Effector CD4-positive, alpha-beta T cell (primary cell): ENCODE measurements around the gene DPYSL3.
"Not testable (repeated sequence)": the region's sequence is repeated elsewhere in the genome, so short reads cannot be mapped to it uniquely, and the experiment has no call there.

Experiments used
- DNase-seq: peaks from one replicate; pipeline ENCODE4 v3.0.0-alpha.2; 2020

The DPYSL3 gene

GRCh38 chr5:147400881-147401280 is 109.0 kb downstream of the DPYSL3 start:
- no peak for DNase-seq

- no peak for DNase-seq
Measured at GRCh38 chr5:147400126-147400809, 109.6 kb downstream of the DPYSL3 start.

GRCh38 chr5:147398860-147399259 is 111.0 kb downstream of the DPYSL3 start:
- no peak for DNase-seq

GRCh38 chr5:147397616-147398015 is 112.3 kb downstream of the DPYSL3 start:
- DNase-seq, result no peak

GRCh38 chr5:147396070-147396823 is 113.6 kb downstream of the DPYSL3 start:
- no peak for DNase-seq

GRCh38 chr5:147393874-147394672 is 115.8 kb downstream of the DPYSL3 start:
- no peak for DNase-seq

GRCh38 chr5:147391781-147392180 is 118.1 kb downstream of the DPYSL3 start:
- no peak for DNase-seq

- DNase-seq, result no peak
Measured at GRCh38 chr5:147390654-147391225, 119.1 kb downstream of the DPYSL3 start.

- no peak for DNase-seq
Measured at GRCh38 chr5:147388184-147389108, 121.4 kb downstream of the DPYSL3 start.

GRCh38 chr5:147387109-147387508 is 122.8 kb downstream of the DPYSL3 start:
- DNase-seq, result no peak

GRCh38 chr5:147384346-147385193 is 125.3 kb downstream of the DPYSL3 start:
- DNase-seq, result no peak

- DNase-seq, result no peak
Measured at GRCh38 chr5:147382776-147383175, 127.1 kb downstream of the DPYSL3 start.

- DNase-seq, result no peak
Measured at GRCh38 chr5:147381555-147381954, 128.3 kb downstream of the DPYSL3 start.

- DNase-seq, result no peak
Measured at GRCh38 chr5:147377682-147378081, 132.2 kb downstream of the DPYSL3 start.

GRCh38 chr5:147375151-147375550 is 134.7 kb downstream of the DPYSL3 start:
- DNase-seq, result no peak

GRCh38 chr5:147373328-147373727 is 136.5 kb downstream of the DPYSL3 start:
- no peak for DNase-seq

- DNase-seq, result no peak
Measured at GRCh38 chr5:147372191-147372590, 137.7 kb downstream of the DPYSL3 start.

GRCh38 chr5:147371290-147371689 is 138.6 kb downstream of the DPYSL3 start:
- no peak for DNase-seq

GRCh38 chr5:147369742-147370374 is 140.0 kb downstream of the DPYSL3 start:
- no peak for DNase-seq

GRCh38 chr5:147367381-147367780 is 142.5 kb downstream of the DPYSL3 start:
- DNase-seq, result not testable (repeated sequence)
